Mesothelial cell of epicardium (in vitro differentiated cells): ENCODE measurements around the gene KIAA0930. TPM values are rescaled to one million over a fixed set of nuclear protein-coding genes. Genes with fewer than 3 reads are reported as not detected.

Experiments used
- DNase-seq, 2 experiments: peaks; one replicate each; pipeline ENCODE4 v3.0.0; 2021; ENCODE audit warnings: low spot score in 2 of 2; ENCODE audit not compliant: unreplicated experiment in 2 of 2
- H3K27ac Mint-ChIP-seq: 2 replicates; pipeline ENCODE4 v1.8.0; 2021; ENCODE audit warnings: mixed read lengths
- H3K27me3 Mint-ChIP-seq: 2 replicates; pipeline ENCODE4 v1.8.0; 2021; ENCODE audit warnings: low read depth, mixed read lengths
- H3K36me3 Mint-ChIP-seq: 2 replicates; pipeline ENCODE4 v1.8.0; 2021; ENCODE audit warnings: mixed read lengths
- H3K4me1 Mint-ChIP-seq: 2 replicates; pipeline ENCODE4 v1.8.0; 2021; ENCODE audit warnings: mixed read lengths
- H3K4me3 Mint-ChIP-seq: 2 replicates; pipeline ENCODE4 v1.8.0; 2021; ENCODE audit warnings: mild to moderate bottlenecking, moderate library complexity, mixed read lengths
- H3K9me3 Mint-ChIP-seq: 2 replicates; pipeline ENCODE4 v1.8.0; 2021; ENCODE audit warnings: mixed read lengths
- total RNA-seq: library from RNA; stranded (reverse); gene quantifications from 3 replicates; pipeline ENCODE4 v1.2.1, GENCODE V29; 2021
- TF ChIP-seq, protein P1 (sequence below): fragments of 200-600 bp; sonication (generic); IDR thresholded peaks from one replicate; pipeline ENCODE4 v1.5.0; 2021; ENCODE audit warnings: antibody characterized with exemption; ENCODE audit not compliant: unreplicated experiment

The KIAA0930 gene
- total RNA-seq, 1 donor from 2014 or later: 31.1 TPM

- no peaks in the 10 kb centered on the region for H3K9me3 Mint-ChIP-seq
- no peak overlapping the region for H3K4me3 Mint-ChIP-seq
- TF ChIP-seq, protein P1, sequence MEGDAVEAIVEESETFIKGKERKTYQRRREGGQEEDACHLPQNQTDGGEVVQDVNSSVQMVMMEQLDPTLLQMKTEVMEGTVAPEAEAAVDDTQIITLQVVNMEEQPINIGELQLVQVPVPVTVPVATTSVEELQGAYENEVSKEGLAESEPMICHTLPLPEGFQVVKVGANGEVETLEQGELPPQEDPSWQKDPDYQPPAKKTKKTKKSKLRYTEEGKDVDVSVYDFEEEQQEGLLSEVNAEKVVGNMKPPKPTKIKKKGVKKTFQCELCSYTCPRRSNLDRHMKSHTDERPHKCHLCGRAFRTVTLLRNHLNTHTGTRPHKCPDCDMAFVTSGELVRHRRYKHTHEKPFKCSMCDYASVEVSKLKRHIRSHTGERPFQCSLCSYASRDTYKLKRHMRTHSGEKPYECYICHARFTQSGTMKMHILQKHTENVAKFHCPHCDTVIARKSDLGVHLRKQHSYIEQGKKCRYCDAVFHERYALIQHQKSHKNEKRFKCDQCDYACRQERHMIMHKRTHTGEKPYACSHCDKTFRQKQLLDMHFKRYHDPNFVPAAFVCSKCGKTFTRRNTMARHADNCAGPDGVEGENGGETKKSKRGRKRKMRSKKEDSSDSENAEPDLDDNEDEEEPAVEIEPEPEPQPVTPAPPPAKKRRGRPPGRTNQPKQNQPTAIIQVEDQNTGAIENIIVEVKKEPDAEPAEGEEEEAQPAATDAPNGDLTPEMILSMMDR: no peak
- no peaks in the 10 kb centered on the region for H3K27me3 Mint-ChIP-seq
- DNase-seq: no peak
- H3K27ac Mint-ChIP-seq: no peak overlapping the region
- peaks cover 3% of the 10 kb centered on the region for H3K4me1 Mint-ChIP-seq
- H3K36me3 Mint-ChIP-seq: no peaks in the 10 kb centered on the region
These were observed 11.5 kb downstream of the KIAA0930 start for GRCh38 chr22:45229181-45229580.

GRCh38 chr22:45228401-45228754 is 12.3 kb downstream of the KIAA0930 start:
- no peaks in the 10 kb centered on the region for H3K36me3 Mint-ChIP-seq
- H3K27ac Mint-ChIP-seq: no peak overlapping the region
- H3K4me3 Mint-ChIP-seq: no peak overlapping the region
- no peaks in the 10 kb centered on the region for H3K9me3 Mint-ChIP-seq
- H3K4me1 Mint-ChIP-seq: peaks cover 3% of the 10 kb centered on the region
- TF ChIP-seq, protein P1: no peak
- no peaks in the 10 kb centered on the region for H3K27me3 Mint-ChIP-seq
- DNase-seq: no peak

GRCh38 chr22:45227645-45228400 is 12.9 kb downstream of the KIAA0930 start:
- no peak for DNase-seq
- no peak overlapping the region for H3K4me3 Mint-ChIP-seq

GRCh38 chr22:45226503-45227186 is 14.0 kb downstream of the KIAA0930 start:
- TF ChIP-seq, protein P1: no peak
- H3K27ac Mint-ChIP-seq: no peak overlapping the region
- H3K27me3 Mint-ChIP-seq: no peaks in the 10 kb centered on the region
- DNase-seq: no peak
- H3K36me3 Mint-ChIP-seq: no peaks in the 10 kb centered on the region
- peaks cover 3% of the 10 kb centered on the region for H3K4me1 Mint-ChIP-seq
- H3K9me3 Mint-ChIP-seq: no peaks in the 10 kb centered on the region
- H3K4me3 Mint-ChIP-seq: no peak overlapping the region

More at GRCh38 chr22:45227645-45228400, 12.9 kb downstream of the KIAA0930 start:
- no peaks in the 10 kb centered on the region for H3K27me3 Mint-ChIP-seq
- peaks cover 3% of the 10 kb centered on the region for H3K4me1 Mint-ChIP-seq
- H3K27ac Mint-ChIP-seq: no peak overlapping the region
- H3K36me3 Mint-ChIP-seq: no peaks in the 10 kb centered on the region
- TF ChIP-seq, protein P1: no peak
- H3K9me3 Mint-ChIP-seq: no peaks in the 10 kb centered on the region

DNA sequence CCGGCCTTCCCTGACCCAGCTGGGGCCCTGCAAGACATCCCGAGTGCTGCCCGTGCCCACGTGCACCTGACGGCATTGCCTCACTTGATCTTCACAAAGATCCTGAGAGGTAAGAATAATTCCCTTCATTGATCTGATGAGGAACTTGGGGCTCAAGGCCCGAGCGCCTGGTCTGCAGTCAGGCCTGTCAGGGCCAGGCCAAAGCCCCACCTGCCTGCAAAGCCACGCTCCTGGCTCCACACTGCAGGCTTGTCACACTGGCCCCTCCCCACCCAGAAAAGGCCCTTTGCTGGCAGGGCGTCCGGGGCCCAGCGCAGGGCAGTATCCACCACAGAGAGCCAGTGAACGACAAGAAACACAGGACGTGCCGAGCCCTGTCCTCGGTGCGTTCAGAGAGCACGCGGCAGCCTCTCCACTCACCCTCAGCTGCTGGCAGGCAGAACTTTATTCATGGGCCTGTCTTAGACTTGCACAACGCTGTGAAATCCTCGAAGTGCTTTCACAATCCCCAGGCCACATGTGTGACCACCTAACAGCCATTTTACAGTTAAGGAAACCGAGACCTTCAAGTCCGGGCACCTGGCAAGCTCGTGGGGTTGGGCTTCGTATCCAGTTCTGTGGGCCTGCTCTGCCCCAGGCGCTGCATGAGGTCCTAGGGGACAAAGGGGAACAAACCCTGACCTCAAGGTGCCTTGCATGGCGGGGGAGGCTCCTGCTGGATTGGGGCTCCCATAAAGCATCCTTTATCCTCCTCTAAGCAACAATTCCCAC is 14.8 kb downstream of the KIAA0930 start:
- no peaks in the 10 kb centered on the region for H3K27me3 Mint-ChIP-seq
- TF ChIP-seq, protein P1: no peak
- H3K36me3 Mint-ChIP-seq: no peaks in the 10 kb centered on the region
- H3K4me3 Mint-ChIP-seq: no peak overlapping the region
- no peaks in the 10 kb centered on the region for H3K4me1 Mint-ChIP-seq
- H3K27ac Mint-ChIP-seq: no peak overlapping the region
- no peaks in the 10 kb centered on the region for H3K9me3 Mint-ChIP-seq
- DNase-seq: no peak
